Measurements from ENCODE around the gene PALLD. TPM values are rescaled to one million over a fixed set of nuclear protein-coding genes. Genes with fewer than 3 reads are reported as not detected.

Gene PALLD
- total RNA-seq, 1 donor from 2014 or later: 15.3 TPM

GRCh38 chr4:168673476-168673875 is 176.6 kb downstream of the PALLD start:
- DNase-seq (ENCODE audit: low read depth in 2 of 2): no peak

GRCh38 chr4:168674077-168674747 is 177.4 kb downstream of the PALLD start:
- DNase-seq (ENCODE audit: low read depth in 2 of 2): no peak

- DNase-seq (ENCODE audit: low read depth in 2 of 2): no peak
Measured at GRCh38 chr4:168674866-168675265, 178.0 kb downstream of the PALLD start.

- DNase-seq (ENCODE audit: low read depth in 2 of 2): no peak
Measured at GRCh38 chr4:168677063-168677462, 180.2 kb downstream of the PALLD start.

GRCh38 chr4:168677879-168678278 is 181.0 kb downstream of the PALLD start:
- DNase-seq (ENCODE audit: low read depth in 2 of 2): no peak

GRCh38 chr4:168678751-168679366 is 182.0 kb downstream of the PALLD start:
- no peak for DNase-seq (ENCODE audit: low read depth in 2 of 2)

- DNase-seq (ENCODE audit: low read depth in 2 of 2): no peak
Measured at GRCh38 chr4:168679397-168679796, 182.5 kb downstream of the PALLD start.

GRCh38 chr4:168679819-168680218 is 183.0 kb downstream of the PALLD start:
- peak in 1 of 2 donors; percentile 14 for DNase-seq (ENCODE audit: low read depth in 2 of 2)

GRCh38 chr4:168682898-168683500 is 186.1 kb downstream of the PALLD start:
- no peak for DNase-seq (ENCODE audit: low read depth in 2 of 2)

GRCh38 chr4:168683595-168683994 is 186.7 kb downstream of the PALLD start:
- DNase-seq (ENCODE audit: low read depth in 2 of 2): no peak

- no peak for DNase-seq (ENCODE audit: low read depth in 2 of 2)
Measured at GRCh38 chr4:168685136-168685809, 188.4 kb downstream of the PALLD start.

- no peak for DNase-seq (ENCODE audit: low read depth in 2 of 2)
Measured at GRCh38 chr4:168688584-168688983, 191.7 kb downstream of the PALLD start.

- DNase-seq (ENCODE audit: low read depth in 2 of 2): no peak
Measured at GRCh38 chr4:168689791-168690190, 192.9 kb downstream of the PALLD start.

- no peak for DNase-seq (ENCODE audit: low read depth in 2 of 2)
Measured at GRCh38 chr4:168690199-168690598, 193.3 kb downstream of the PALLD start.

GRCh38 chr4:168691631-168692369 is 194.9 kb downstream of the PALLD start:
- DNase-seq (ENCODE audit: low read depth in 2 of 2): peak in 1 of 2 donors; percentile 17

GRCh38 chr4:168693750-168694490 is 197.1 kb downstream of the PALLD start:
- peak in 1 of 2 donors; percentile 66 for DNase-seq (ENCODE audit: low read depth in 2 of 2)

GRCh38 chr4:168694667-168695066 is 197.8 kb downstream of the PALLD start:
- DNase-seq (ENCODE audit: low read depth in 2 of 2): peak in 1 of 2 donors; percentile 34

- no peak for DNase-seq (ENCODE audit: low read depth in 2 of 2)
Measured at GRCh38 chr4:168695288-168695687, 198.4 kb downstream of the PALLD start.

GRCh38 chr4:168696280-168696679 is 199.4 kb downstream of the PALLD start:
- DNase-seq (ENCODE audit: low read depth in 2 of 2): no peak

- no peak for DNase-seq (ENCODE audit: low read depth in 2 of 2)
Measured at GRCh38 chr4:168696826-168697225, 200.0 kb downstream of the PALLD start.
